GM19035 (cell line): ENCODE results near the gene CILP.

Source experiments
- ATAC-seq: cut with Tn5 transposase; IDR thresholded peaks from one replicate; pipeline ENCODE4 v1.9.1; 2021; ENCODE audit not compliant: unreplicated experiment

The CILP gene

DNA sequence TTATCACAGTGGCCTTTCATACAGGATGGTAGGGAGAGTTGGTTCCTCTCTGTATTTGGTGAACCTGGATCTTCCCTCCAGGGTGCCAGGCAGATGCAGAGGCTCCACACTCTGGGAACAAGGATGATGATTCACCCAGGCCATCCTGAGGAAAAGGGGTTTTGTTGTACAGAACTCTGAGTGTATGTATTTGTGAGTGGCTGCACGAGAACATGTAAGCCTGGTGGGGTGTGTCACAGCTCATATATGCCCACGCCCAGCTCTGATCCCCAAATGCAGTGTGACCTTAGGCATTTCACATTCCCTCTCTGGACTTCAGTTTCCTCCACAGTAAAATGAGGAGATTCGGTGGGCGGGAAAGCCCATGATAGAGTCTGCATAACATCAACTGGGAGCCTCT lies 11.6 kb upstream of the CILP start:
- ATAC-seq = no peak

DNA sequence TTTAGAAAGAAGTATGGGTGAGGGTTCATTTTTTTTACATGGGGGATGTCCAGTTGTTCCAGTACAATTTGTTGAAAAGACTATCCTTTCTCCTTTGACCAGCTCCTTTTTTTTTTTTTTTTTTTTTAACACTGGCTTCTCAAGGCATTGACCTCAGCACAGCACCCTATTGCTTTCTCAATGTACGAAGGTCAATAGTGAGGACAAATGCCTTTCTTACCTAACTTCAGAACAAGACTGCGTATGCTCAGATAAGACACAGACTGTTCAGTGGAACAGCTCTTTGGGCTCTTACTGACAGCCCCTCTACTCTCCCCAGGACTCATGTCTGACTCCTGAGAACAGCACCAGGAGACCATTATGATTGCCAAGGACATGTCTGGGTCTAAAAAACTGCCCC lies 10.4 kb upstream of the CILP start:
- ATAC-seq = no peak

DNA sequence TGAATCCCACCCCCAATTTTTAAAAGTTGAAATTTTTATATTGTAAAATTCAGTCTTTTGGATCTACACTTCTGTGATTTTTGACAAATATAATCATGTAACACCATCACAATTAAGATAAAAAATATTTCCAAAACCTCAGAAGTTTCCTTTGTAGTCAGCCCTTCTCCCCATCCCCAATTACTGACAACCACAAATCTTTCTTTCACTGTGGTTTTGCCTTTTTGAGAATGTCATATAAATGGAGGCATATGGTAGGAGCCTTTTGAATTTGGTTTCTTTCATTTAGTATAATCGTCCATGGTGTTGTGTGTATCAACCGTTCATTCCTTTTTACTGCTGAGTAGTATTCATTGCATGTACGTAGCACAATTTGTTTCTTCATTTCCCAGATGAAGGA lies 7.9 kb upstream of the CILP start:
- ATAC-seq = no peak

GRCh38 chr15:65217526-65218482 lies 6.5 kb upstream of the CILP start:
- no peak for ATAC-seq

DNA sequence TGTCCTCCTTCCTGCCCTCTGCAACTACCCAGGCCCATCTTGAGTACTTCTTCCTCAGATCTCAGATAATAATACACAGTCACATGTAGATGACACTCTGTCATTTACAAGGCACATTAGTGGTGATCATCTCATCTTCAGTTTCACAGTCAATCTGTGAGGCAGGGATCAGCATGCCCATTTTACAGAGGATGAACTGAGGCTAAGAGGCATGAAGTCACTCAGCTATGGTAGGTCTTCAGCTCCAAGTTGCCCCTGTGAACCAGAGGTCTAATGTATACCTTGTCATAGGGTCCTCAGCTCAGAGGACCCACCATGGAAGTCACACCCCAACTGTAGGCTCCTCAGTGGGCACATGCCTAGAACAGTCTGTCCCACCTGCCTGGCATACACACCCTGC lies 4.2 kb upstream of the CILP start:
- no peak for ATAC-seq

- ATAC-seq = no peak
Observed at GRCh38 chr15:65214010-65214409, 2.7 kb upstream of the CILP start.

- ATAC-seq = no peak
Observed at GRCh38 chr15:65213241-65213640, 2.0 kb upstream of the CILP start.

DNA sequence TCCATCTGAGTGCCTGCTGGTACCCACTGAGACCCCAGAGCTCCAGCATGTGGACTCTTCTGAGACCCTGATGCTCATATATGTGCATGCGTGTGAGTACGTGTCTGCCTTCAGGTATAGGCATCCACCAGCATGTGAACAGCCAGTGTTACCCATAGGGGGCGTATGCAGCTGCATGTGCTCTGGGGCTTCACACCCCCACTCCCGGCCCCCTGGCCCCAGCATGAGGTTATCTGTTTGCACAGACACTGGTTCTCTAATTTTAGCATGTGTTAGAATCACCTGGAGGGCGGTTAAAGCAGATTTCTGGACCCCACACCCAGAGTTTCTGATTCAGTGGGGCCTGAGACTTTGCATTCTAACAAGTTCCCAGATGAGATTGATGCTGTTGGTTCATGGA lies 824 bp upstream of the CILP start:
- no peak for ATAC-seq

- no peak for ATAC-seq
Observed at GRCh38 chr15:65211482-65211982, 259 bp upstream of the CILP start.

- ATAC-seq = no peak
Observed at GRCh38 chr15:65209701-65210643, 1.3 kb downstream of the CILP start.

DNA sequence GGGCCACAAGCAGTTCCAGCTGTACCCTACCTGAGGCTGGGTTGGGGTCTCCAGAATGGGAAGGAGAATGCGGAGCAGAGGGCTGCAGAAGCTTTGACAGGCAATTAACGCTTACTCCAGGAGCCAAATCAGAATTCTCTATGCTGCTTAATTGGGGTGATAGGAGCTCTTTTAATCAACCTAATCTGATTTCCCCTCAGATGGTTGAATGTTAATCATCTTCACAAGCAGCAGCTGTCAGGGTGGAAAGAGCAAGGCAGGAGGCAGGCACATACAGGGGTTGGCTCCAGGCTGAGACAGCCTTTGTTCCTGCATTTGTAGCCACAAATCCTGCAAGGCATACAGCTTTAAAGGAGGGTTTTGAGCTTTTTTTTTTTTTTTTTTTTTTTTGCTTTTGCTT lies 2.6 kb downstream of the CILP start:
- ATAC-seq = no peak

GRCh38 chr15:65207280-65207840 lies 3.9 kb downstream of the CILP start:
- no peak for ATAC-seq

DNA sequence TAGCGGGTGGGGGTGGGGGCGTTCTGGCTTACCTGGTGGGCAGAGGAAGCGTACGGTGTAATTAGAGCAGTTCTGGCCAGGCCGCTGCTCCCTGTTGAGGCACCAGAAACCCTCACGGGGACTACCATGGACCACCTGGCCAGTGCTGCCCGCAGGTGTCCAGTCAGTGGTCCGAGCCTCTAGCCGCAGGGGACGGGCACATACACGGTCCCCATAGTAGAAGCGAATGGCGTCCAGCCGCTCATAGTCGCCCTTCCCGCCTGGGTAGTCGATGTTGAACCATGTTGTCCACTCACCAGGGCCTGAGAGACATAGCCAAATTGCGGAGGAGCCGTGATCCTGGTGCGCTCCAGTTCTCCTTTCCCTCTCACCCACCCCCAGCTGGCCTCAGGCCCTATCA lies 4.5 kb downstream of the CILP start:
- ATAC-seq = no peak

GRCh38 chr15:65204931-65205660 lies 6.2 kb downstream of the CILP start:
- ATAC-seq = no peak

DNA sequence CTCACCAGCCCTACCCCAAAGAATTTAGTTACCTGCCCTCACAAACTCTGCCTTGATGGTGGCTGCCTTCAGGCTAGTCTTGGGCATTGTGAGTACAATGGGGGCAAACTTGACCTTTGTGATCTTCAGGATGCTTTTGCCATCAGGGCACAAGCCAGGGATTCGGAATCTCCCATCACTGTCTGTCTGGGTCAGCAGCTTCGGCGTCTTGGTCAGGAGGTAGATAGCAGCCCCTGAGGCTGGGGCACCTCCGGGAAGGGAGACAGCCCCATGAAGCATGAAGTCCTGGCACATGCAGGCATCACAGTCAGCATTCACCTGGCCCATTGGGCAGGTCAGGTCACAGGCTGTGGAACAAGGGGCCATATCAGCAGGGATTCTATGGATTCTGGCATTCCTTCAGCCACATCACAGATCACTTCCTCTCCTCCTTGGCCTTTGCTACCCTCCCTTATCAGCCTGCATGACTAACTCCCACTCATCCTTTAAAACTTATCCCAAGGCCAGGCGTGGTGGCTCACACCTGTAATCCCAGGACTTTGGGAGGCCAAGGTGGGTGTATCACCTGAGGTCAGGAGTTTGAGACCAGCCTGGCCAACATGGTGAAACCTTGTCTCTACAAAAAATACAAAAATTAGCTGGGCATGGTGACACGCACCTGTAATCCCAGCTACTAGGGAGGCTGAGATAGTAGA lies 6.9 kb downstream of the CILP start:
- no peak for ATAC-seq

- no peak for ATAC-seq
Observed at GRCh38 chr15:65201918-65202317, 9.4 kb downstream of the CILP start.

GRCh38 chr15:65198571-65198970 lies 12.7 kb downstream of the CILP start:
- no peak for ATAC-seq

DNA sequence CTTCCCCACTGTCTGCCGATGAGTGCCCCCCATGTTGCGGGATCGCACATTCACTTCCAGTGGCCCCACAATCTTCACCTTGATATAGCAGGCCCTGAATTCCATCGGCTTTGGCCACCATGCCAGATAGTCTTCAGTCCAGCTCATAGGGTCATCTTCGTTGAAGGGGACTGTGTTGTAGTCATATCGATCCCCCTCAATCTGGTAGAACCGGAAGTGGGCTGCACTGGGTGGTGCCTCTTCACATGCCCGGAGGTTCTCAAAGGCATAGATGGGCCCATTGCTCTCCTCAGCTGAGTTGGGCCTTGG lies 14.0 kb downstream of the CILP start:
- no peak for ATAC-seq

DNA sequence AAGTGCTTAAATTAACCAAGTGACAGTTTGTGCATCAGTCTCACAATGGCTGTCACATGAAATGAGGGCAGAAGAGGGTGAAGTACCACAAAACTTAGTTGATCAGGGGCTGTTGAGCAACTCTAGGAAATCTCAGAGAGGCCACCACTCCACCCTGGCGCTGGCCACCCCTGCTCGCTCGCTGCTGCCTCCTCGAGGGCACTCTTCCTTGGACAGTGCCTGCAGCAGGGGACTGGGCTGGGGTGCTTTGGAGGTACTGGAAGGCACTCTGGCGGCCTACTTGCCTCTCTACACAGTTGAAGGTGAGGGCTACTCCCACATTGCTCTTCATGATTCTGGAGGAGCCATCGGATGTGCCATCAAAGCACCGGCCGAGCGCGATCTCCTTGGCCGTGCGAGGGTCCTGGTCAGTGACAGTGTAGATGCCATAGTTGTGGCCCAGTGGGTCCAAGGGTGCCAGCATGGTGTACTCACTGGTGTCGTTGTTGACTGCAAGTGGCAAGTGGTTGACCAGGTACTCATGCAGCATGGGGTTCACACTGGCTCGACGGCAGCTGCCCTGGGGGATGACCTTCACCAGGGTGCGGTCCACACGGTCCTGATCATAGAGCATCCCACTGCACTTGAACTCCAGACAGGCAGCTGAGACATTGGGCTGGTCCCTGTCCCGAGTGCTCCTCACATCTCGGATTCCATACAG lies 14.5 kb downstream of the CILP start:
- ATAC-seq = no peak

GRCh38 chr15:65195548-65195923 lies 15.7 kb downstream of the CILP start:
- no peak for ATAC-seq
